Activated naive CD4-positive, alpha-beta T cell treated with anti-CD3 and anti-CD28 coated beads for 36 hours (primary cell): ENCODE results near the gene SLC7A11. TPM values are rescaled to one million over a fixed set of nuclear protein-coding genes. Genes with fewer than 3 reads are reported as not detected.

ENCODE experiments used
- CTCF ChIA-PET: fragments of 350-600 bp; sonication (Branson Sonifier 250); formaldehyde crosslinking; loops from one replicate; lab custom pipeline; 2021; ENCODE audit warnings: antibody characterized with exemption; lab: Charles Lee
- DNase-seq: peaks from one replicate; pipeline ENCODE4 v3.0.0-alpha.2; 2020
- H3K27ac Mint-ChIP-seq: one replicate; pipeline ENCODE4 v1.8.0; 2021; ENCODE audit warnings: mild to moderate bottlenecking, mixed read lengths
- H3K27me3 Mint-ChIP-seq: one replicate; pipeline ENCODE4 v1.8.0; 2021; ENCODE audit warnings: low read depth, mixed read lengths
- H3K36me3 Mint-ChIP-seq: one replicate; pipeline ENCODE4 v1.8.0; 2021; ENCODE audit warnings: low read depth, mixed read lengths
- H3K4me1 Mint-ChIP-seq: one replicate; pipeline ENCODE4 v1.8.0; 2021; ENCODE audit warnings: low read depth, mixed read lengths
- H3K4me3 Mint-ChIP-seq: one replicate; pipeline ENCODE4 v1.8.0; 2021; ENCODE audit warnings: mild to moderate bottlenecking, moderate library complexity, mixed read lengths
- H3K9me3 Mint-ChIP-seq: one replicate; pipeline ENCODE4 v1.8.0; 2021; ENCODE audit warnings: mixed read lengths
- intact Hi-C: fragments of 100-400 bp; cut with micrococcal nuclease; formaldehyde crosslinking; loops from one replicate; pipeline ENCODE4 v1.15.1; 2023
- total RNA-seq, 2 experiments: library from RNA; stranded (reverse); gene quantifications; one replicate each; pipeline ENCODE4 v1.2.3, GENCODE V29; 2021

SLC7A11 gene
- total RNA-seq, 2 experiments from 2014 or later = 3.2 to 3.4 TPM

DNA sequence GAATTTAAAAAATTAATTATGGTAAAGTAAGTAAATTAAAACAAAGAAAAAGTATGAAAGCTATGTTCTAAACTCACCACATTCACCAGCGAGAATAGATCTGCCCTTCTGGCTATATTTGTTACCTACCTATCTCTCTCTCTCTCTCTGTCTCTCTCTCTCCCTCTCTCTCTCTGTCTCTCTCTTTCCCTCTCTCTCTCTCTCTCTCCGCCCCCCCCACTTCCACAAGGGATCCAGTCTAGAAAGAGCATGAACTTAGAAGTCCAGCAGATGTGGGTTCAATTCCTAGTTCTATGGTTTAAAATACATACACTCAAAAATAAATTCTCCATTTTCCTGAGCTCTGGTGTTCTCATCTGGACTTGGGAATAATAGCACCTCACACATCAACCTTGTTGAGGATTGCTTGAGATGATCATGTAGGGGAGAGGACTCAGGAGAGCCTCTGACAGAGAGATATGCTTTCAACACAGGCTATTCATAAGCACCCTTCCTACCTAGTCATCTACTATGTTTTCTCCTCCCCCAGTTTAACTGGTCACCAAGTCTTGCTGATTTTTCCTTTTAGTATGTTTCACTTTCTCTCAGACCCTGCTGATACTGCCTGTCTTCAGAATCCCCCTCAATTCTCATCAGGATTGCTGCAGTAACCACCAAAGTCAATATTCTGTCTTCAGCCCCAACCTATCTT lies 64.7 kb downstream of the SLC7A11 start:
- no peaks in the 10 kb centered on the region for H3K9me3 Mint-ChIP-seq
- H3K27ac Mint-ChIP-seq = no peak overlapping the region
- DNase-seq = no peak
- no peaks in the 10 kb centered on the region for H3K27me3 Mint-ChIP-seq
- H3K36me3 Mint-ChIP-seq = peaks cover 3% of the 10 kb centered on the region
- CTCF ChIA-PET = no interaction called here
- no peaks in the 10 kb centered on the region for H3K4me1 Mint-ChIP-seq
- intact Hi-C loops = no loop called here
- no peak overlapping the region for H3K4me3 Mint-ChIP-seq

- H3K4me1 Mint-ChIP-seq = no peaks in the 10 kb centered on the region
- peaks cover 3% of the 10 kb centered on the region for H3K36me3 Mint-ChIP-seq
- no peak overlapping the region for H3K4me3 Mint-ChIP-seq
- DNase-seq = no peak
- H3K27me3 Mint-ChIP-seq = no peaks in the 10 kb centered on the region
- CTCF ChIA-PET = no interaction called here
- no peak overlapping the region for H3K27ac Mint-ChIP-seq
- intact Hi-C loops = no loop called here
- H3K9me3 Mint-ChIP-seq = no peaks in the 10 kb centered on the region
Measured at GRCh38 chr4:138174981-138175794, 67.0 kb downstream of the SLC7A11 start.

DNA sequence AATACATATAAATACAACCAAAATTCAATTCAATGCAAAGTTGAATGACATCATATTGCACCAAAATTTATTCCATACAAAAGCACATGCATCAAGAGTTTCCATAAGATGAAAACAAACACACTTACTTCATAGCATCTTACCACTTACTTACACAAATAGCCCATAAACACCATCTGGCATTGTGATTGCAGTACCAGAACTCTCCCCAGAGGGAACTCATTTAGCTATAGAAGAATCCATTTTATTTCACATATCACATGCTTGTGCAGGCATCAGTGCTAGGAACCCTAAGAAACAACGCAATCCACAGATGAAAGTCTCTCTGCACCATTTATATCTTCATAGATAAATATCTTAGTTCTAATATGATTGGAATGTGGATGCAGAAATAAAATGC lies 77.9 kb downstream of the SLC7A11 start:
- H3K36me3 Mint-ChIP-seq = no peaks in the 10 kb centered on the region
- no peak overlapping the region for H3K27ac Mint-ChIP-seq
- intact Hi-C loops = no loop called here
- no peaks in the 10 kb centered on the region for H3K27me3 Mint-ChIP-seq
- no peaks in the 10 kb centered on the region for H3K9me3 Mint-ChIP-seq
- no peaks in the 10 kb centered on the region for H3K4me1 Mint-ChIP-seq
- DNase-seq = no peak
- H3K4me3 Mint-ChIP-seq = no peak overlapping the region
- CTCF ChIA-PET = no interaction called here

DNA sequence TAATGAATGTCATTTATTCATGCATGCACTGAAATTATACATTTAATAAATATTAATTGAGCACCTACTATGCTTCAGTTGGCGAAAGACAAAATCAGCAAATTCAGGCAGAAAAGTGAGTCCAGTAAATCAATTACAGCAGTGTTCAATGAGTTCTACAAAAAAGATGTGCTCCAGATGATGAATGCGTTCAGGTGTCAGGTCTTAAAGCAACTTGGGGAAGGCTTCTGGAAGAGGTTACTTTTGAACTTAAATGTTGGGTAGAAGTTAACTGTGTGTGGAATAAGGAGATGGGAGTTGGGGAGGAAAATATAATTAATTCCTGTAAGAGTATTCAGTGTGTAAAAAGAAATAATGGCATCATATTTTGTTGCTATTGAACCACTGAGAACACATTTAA lies 79.0 kb downstream of the SLC7A11 start:
- Mint-ChIP-seq H3K27ac (no peak overlapping the region), H3K27me3 (no peaks in the 10 kb centered on the region), H3K9me3 (no peaks in the 10 kb centered on the region), H3K36me3 (no peaks in the 10 kb centered on the region), H3K4me3 (no peak overlapping the region), H3K4me1 (no peaks in the 10 kb centered on the region)
- intact Hi-C loops = no loop called here
- DNase-seq = no peak
- CTCF ChIA-PET = no interaction called here

GRCh38 chr4:138162259-138162658 lies 79.9 kb downstream of the SLC7A11 start:
- no peaks in the 10 kb centered on the region for H3K4me1 Mint-ChIP-seq
- no peak overlapping the region for H3K27ac Mint-ChIP-seq
- no peak for DNase-seq
- no peaks in the 10 kb centered on the region for H3K36me3 Mint-ChIP-seq
- H3K9me3 Mint-ChIP-seq = no peaks in the 10 kb centered on the region
- H3K4me3 Mint-ChIP-seq = no peak overlapping the region
- CTCF ChIA-PET = no interaction called here
- H3K27me3 Mint-ChIP-seq = no peaks in the 10 kb centered on the region
- intact Hi-C loops = no loop called here

DNA sequence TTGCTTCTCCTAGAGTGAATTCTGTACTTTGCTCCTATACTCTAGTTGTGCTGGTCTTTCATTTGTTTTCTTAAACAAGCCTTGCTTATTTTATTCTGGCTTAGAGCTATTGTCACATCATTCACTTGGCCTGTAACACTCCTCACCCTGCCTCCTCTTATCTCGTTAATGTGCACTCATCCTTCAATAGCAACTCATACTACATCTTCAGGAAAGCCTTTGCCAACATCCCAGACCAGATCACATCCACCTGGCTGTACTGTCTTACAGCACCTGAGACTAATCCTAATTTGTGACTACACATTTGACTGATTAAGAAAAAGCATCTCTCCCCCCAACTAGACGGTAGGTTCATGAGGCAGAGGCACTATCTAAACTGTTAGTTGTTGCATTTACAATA lies 80.8 kb downstream of the SLC7A11 start:
- H3K27ac Mint-ChIP-seq = no peak overlapping the region
- H3K27me3 Mint-ChIP-seq = no peaks in the 10 kb centered on the region
- H3K4me1 Mint-ChIP-seq = no peaks in the 10 kb centered on the region
- H3K9me3 Mint-ChIP-seq = no peaks in the 10 kb centered on the region
- CTCF ChIA-PET = no interaction called here
- H3K36me3 Mint-ChIP-seq = no peaks in the 10 kb centered on the region
- H3K4me3 Mint-ChIP-seq = no peak overlapping the region
- no peak for DNase-seq
- intact Hi-C loops = no loop called here

DNA sequence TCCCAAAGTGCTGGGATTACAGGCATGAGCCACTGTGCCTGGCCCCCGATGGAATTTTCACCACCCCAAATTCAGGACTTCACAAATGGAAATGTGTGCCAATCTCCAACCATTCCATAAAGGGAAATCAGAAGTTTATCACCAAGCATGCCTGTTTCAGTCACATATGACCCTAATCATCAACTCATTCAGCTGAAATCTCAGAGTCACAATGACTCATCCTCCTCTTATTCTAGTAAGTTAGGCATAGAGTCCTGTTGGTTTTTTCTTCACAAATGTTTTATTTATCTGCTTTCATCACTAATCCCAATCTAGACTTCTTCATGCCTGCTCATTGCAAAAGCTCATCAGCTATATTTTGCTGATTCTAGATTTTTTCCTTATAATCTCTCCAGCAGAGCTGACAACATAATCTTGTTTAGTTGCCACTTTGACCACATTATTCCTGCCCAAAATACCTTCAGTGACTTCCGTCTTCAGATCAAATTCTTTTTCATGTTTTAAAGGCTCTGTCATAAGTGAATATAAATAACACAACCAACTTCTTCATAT lies 83.3 kb downstream of the SLC7A11 start:
- Mint-ChIP-seq H3K4me1 (no peaks in the 10 kb centered on the region), H3K27ac (no peak overlapping the region), H3K9me3 (no peaks in the 10 kb centered on the region), H3K36me3 (no peaks in the 10 kb centered on the region), H3K27me3 (no peaks in the 10 kb centered on the region), H3K4me3 (no peak overlapping the region)
- intact Hi-C loops = no loop called here
- DNase-seq = no peak
- CTCF ChIA-PET = no interaction called here

- Mint-ChIP-seq H3K9me3 (no peaks in the 10 kb centered on the region), H3K36me3 (no peaks in the 10 kb centered on the region), H3K4me3 (no peak overlapping the region), H3K27ac (no peak overlapping the region), H3K27me3 (peaks cover 1% of the 10 kb centered on the region), H3K4me1 (no peaks in the 10 kb centered on the region)
- CTCF ChIA-PET = no interaction called here
- DNase-seq = no peak
- intact Hi-C loops = no loop called here
Measured at GRCh38 chr4:138140879-138141278, 101.3 kb downstream of the SLC7A11 start.

DNA sequence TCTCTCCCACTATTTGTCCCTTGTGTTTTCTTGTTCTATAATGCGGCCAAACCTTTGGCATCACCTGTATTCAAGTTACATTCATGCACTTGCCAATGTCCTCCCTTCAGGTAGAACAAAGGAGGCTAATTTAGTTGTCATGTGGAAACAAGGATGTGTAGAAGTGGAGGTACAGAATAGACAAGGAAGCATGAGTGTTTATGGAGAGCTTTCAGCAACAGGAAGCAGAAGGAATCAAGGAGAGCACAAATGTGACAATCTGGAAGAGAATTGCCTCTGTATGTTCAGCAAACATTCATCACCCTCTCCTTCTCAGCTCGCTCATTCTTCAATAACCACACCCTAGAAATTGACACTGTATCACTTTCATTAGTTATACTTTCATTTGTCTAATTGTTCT lies 103.4 kb downstream of the SLC7A11 start:
- no peaks in the 10 kb centered on the region for H3K4me1 Mint-ChIP-seq
- no peak overlapping the region for H3K4me3 Mint-ChIP-seq
- CTCF ChIA-PET = no interaction called here
- intact Hi-C loops = no loop called here
- no peaks in the 10 kb centered on the region for H3K9me3 Mint-ChIP-seq
- H3K27me3 Mint-ChIP-seq = peaks cover 1% of the 10 kb centered on the region
- H3K36me3 Mint-ChIP-seq = no peaks in the 10 kb centered on the region
- no peak for DNase-seq
- no peak overlapping the region for H3K27ac Mint-ChIP-seq

DNA sequence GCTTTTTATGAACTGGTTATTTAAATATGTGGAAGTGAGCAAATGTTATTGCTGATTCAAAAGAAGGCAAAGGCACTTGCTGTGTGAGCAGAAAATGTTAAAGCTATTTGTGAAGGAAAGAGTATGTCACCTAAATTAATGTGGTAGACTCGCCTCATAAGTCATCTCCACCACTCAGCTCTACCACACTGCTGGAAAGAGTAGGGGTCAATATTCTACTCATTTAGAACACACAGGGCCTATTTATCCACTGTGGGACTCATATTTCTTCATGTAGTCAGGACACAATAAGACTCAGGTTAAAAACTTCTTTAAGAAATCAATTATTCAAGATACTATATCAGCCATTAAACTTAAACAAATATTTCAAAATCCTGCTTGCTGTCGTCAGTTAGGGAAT lies 106.5 kb downstream of the SLC7A11 start:
- Mint-ChIP-seq H3K4me1 (no peaks in the 10 kb centered on the region), H3K9me3 (peaks cover 19% of the 10 kb centered on the region), H3K4me3 (no peak overlapping the region), H3K36me3 (no peaks in the 10 kb centered on the region), H3K27ac (no peak overlapping the region), H3K27me3 (peaks cover 1% of the 10 kb centered on the region)
- CTCF ChIA-PET = no interaction called here
- DNase-seq = no peak
- intact Hi-C loops = no loop called here

DNA sequence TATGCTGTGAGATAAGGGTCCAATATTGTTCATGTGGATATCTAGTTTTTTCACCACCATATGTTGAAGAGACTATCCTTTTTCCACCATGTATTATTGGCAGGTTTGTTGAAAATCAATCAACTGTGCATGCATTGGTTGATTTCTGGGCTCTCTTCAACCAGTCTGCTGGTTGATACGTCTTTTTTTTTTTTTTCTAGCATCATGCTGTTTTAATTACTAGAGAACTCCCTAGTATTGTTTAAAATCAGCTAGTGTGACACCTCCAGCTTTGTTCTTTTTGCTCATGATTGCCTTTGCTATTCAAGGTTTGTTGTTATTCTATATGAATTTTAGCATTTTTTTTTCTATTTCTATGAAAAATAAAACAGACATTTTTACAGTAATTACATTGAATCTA lies 123.9 kb downstream of the SLC7A11 start:
- Mint-ChIP-seq H3K4me3 (no peak overlapping the region), H3K9me3 (no peaks in the 10 kb centered on the region), H3K27ac (no peak overlapping the region), H3K36me3 (no peaks in the 10 kb centered on the region), H3K27me3 (no peaks in the 10 kb centered on the region), H3K4me1 (no peaks in the 10 kb centered on the region)
- CTCF ChIA-PET = no interaction called here
- DNase-seq = no peak
- intact Hi-C loops = no loop called here

GRCh38 chr4:138115053-138115452 lies 127.1 kb downstream of the SLC7A11 start:
- Mint-ChIP-seq H3K36me3 (no peaks in the 10 kb centered on the region), H3K27ac (no peak overlapping the region), H3K27me3 (no peaks in the 10 kb centered on the region), H3K4me3 (no peak overlapping the region), H3K4me1 (no peaks in the 10 kb centered on the region), H3K9me3 (no peaks in the 10 kb centered on the region)
- intact Hi-C loops = no loop called here
- no peak for DNase-seq
- CTCF ChIA-PET = no interaction called here

DNA sequence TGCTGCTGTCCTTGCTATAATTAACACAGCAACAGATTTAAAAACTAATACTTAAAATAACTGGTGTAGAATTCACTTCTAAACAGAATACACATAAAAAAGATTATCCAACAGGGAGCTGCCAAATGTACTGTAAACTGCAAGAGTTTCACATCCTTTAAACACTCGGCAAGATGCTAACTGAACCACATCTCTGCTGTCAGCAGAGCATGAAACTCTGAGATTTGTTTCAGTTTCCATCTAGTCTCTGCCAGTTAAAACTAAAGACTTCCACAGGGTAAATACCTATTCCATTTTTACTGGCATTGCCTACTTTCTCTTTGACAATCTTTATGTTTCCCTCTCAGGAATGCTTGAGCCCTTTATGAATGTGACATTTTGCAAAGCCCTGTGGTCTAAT lies 127.7 kb downstream of the SLC7A11 start:
- no peaks in the 10 kb centered on the region for H3K27me3 Mint-ChIP-seq
- intact Hi-C loops = no loop called here
- H3K4me3 Mint-ChIP-seq = no peak overlapping the region
- no peaks in the 10 kb centered on the region for H3K36me3 Mint-ChIP-seq
- H3K9me3 Mint-ChIP-seq = no peaks in the 10 kb centered on the region
- no peak for DNase-seq
- CTCF ChIA-PET = no interaction called here
- H3K4me1 Mint-ChIP-seq = no peaks in the 10 kb centered on the region
- no peak overlapping the region for H3K27ac Mint-ChIP-seq
